Transverse colon (tissue), 4 donors: ENCODE results near the gene ABHD15. TPM values are rescaled to one million over a fixed set of nuclear protein-coding genes. Genes with fewer than 3 reads are reported as not detected.

ENCODE experiments used
- DNase-seq: peaks from one replicate; pipeline ENCODE4 v3.0.0-alpha.2; 2019
- H3K27ac ChIP-seq, 4 donors: fragments of 200-600 bp; sonication (generic); 2 replicates each; pipeline ENCODE4 v1.5.1; 2016 to 2018; ENCODE audit warnings: inconsistent platforms in 4 of 4
- H3K27me3 ChIP-seq: fragments of 200-600 bp; sonication (generic); 2 replicates; pipeline ENCODE4 v1.5.1; 2017; ENCODE audit warnings: inconsistent platforms
- H3K36me3 ChIP-seq, 4 donors: fragments of 200-600 bp; sonication (generic); 2 replicates each; pipeline ENCODE4 v1.5.1; 2017 to 2019; ENCODE audit warnings: inconsistent platforms in 4 of 4
- H3K4me1 ChIP-seq, 4 donors: fragments of 200-600 bp; sonication (generic); 2 replicates each; pipeline ENCODE4 v1.5.1; 2017 to 2020; ENCODE audit warnings: inconsistent platforms in 4 of 4
- H3K4me3 ChIP-seq, 4 donors: fragments of 200-600 bp; sonication (generic); 1 replicate in 1 of 4; 2 replicates in 3 of 4; pipeline versions ENCODE4 v1.5.1 to v1.6.1; 2017 to 2019; ENCODE audit warnings: inconsistent platforms in 4 of 4
- H3K9me3 ChIP-seq, 2 donors: fragments of 200-600 bp; sonication (generic); 2 replicates each; pipeline ENCODE4 v1.5.1; 2017 to 2019; ENCODE audit warnings: inconsistent platforms in 2 of 2
- CTCF ChIP-seq, 5 experiments: fragments of 200-600 bp in 3 of 5; fragments of 450-650 bp in 2 of 5; sonication (generic) in 3 of 5; IDR thresholded peaks; 1 replicate in 2 of 5; 2 replicates in 3 of 5; pipeline ENCODE4 v1.5.1; 2016 to 2017; ENCODE audit warnings: antibody characterized with exemption in 5 of 5, inconsistent platforms in 3 of 5, mild to moderate bottlenecking in 2 of 5, moderate library complexity in 1 of 5
- EP300 ChIP-seq: sonication (generic); formaldehyde crosslinking; IDR thresholded peaks from one replicate; pipeline ENCODE4 v1.6.1; 2017; ENCODE audit warnings: antibody characterized with exemption, low read depth
- POLR2A ChIP-seq: fragments of 450-650 bp; IDR thresholded peaks from one replicate; pipeline ENCODE4 v1.6.1; 2016; ENCODE audit warnings: antibody characterized with exemption, mild to moderate bottlenecking, moderate library complexity
- POLR2AphosphoS5 ChIP-seq, 3 donors: sonication (generic); formaldehyde crosslinking; IDR thresholded peaks; one replicate each; pipeline ENCODE4 v1.6.1; 2016; ENCODE audit warnings: antibody characterized with exemption in 3 of 3
- WGBS, 2 donors: methylation state at CpG; one replicate each; pipeline ENCODE4 v1.1.5; 2018; ENCODE audit warnings: low coverage in 1 of 2; 5-methylcytosine and 5-hydroxymethylcytosine counted together
- in situ Hi-C, 4 donors: fragments of 200-750 bp; cut with MboI; loops; one replicate each; pipeline versions ENCODE4 v1.15.0 to v1.15.1; 2017; ENCODE audit warnings: low sequenced_read_pairs in 3 of 4, low pct_ligation_motif_present in 1 of 4, low pct_unique_long_range_greater_than_20kb in 1 of 4
- intact Hi-C: fragments of 100-400 bp; cut with DNase I; formaldehyde crosslinking; loops from one replicate; pipeline ENCODE4 v1.15.1; 2023; ENCODE audit warnings: low total_unique reads
- total RNA-seq, 4 donors: library from RNA; depleted of rRNA; stranded (reverse); fragments of >200 nt; gene quantifications; one replicate each; pipeline ENCODE4 v1.1.0, GENCODE V29; 2016

Gene ABHD15
- total RNA-seq, 4 donors from 2014 or later: 18.7 to 38.0 (median 24.6) TPM

GRCh38 chr17:29575511-29576213 lies 8.8 kb upstream of the ABHD15 start:
- no peak overlapping the region for H3K4me3 ChIP-seq
- H3K36me3 ChIP-seq: peaks cover 0 to 12% (median 4%) of the 10 kb centered on the region in 4 donors
- H3K27ac ChIP-seq: no peak overlapping the region
- 89% methylated on average over 27 of the region's 28 CpGs; no CpG with 5 or more reads in 1 of the 2 donors for WGBS, 2 donors
- H3K27me3 ChIP-seq: no peaks in the 10 kb centered on the region
- no peak for DNase-seq
- intact Hi-C loops: no loop called here
- H3K4me1 ChIP-seq: peaks cover 6 to 36% (median 23%) of the 10 kb centered on the region in 4 donors
- TF ChIP-seq EP300: no peak
- no peak for TF ChIP-seq CTCF (IDR thresholded peaks at IDR 0.05)
- TF ChIP-seq POLR2A: no peak
- TF ChIP-seq POLR2AphosphoS5 (IDR thresholded peaks at IDR 0.05): no peak
- in situ Hi-C loops: no loop called here
- no peaks in the 10 kb centered on the region for H3K9me3 ChIP-seq

- peak; percentile 83 for DNase-seq
- peaks cover 0 to 12% (median 4%) of the 10 kb centered on the region in 4 donors for H3K36me3 ChIP-seq
- intact Hi-C loops (no loop called here), in situ Hi-C loops (no loop called here)
- WGBS, 2 donors: 45% methylated on average over 8 of the region's 17 CpGs; no CpG with 5 or more reads in 1 of the 2 donors
- H3K4me1 ChIP-seq: peaks cover 6 to 43% (median 26%) of the 10 kb centered on the region in 4 donors
- H3K9me3 ChIP-seq: no peaks in the 10 kb centered on the region
- no peak overlapping the region for H3K4me3 ChIP-seq
- peak overlapping the region; percentile 33 to 67 (median 56) for H3K27ac ChIP-seq
- H3K27me3 ChIP-seq: no peaks in the 10 kb centered on the region
- TF ChIP-seq POLR2AphosphoS5 (IDR thresholded peaks at IDR 0.05) (no peak), CTCF (IDR thresholded peaks at IDR 0.05) (peak in 2 of 5 experiments; percentile 32 to 38)
These were observed 8.1 kb upstream of the ABHD15 start for GRCh38 chr17:29574732-29575510.

GRCh38 chr17:29573871-29574731 lies 7.3 kb upstream of the ABHD15 start:
- Histone ChIP-seq H3K36me3 (peaks cover 0 to 12% (median 4%) of the 10 kb centered on the region in 4 donors), H3K27me3 (no peaks in the 10 kb centered on the region), H3K4me3 (no peak overlapping the region), H3K9me3 (no peaks in the 10 kb centered on the region), H3K27ac (peak overlapping the region; percentile 33 to 67 (median 56)), H3K4me1 (peaks cover 9 to 50% (median 32%) of the 10 kb centered on the region in 4 donors)
- peak; percentile 8 for DNase-seq
- in situ Hi-C loops (no loop called here), intact Hi-C loops (no loop called here)
- WGBS, 2 donors: 73 to 75% methylated on average over 4 to 14 of the region's 14 CpGs
- TF ChIP-seq POLR2AphosphoS5 (IDR thresholded peaks at IDR 0.05): no peak
- TF ChIP-seq CTCF (IDR thresholded peaks at IDR 0.05): no peak
- TF ChIP-seq POLR2A: no peak
- no peak for TF ChIP-seq EP300

GRCh38 chr17:29573558-29573869 lies 6.7 kb upstream of the ABHD15 start:
- 86% methylated on average over 6 of the region's 6 CpGs; no CpG with 5 or more reads in 1 of the 2 donors for WGBS, 2 donors
- TF ChIP-seq EP300 (no peak), POLR2AphosphoS5 (IDR thresholded peaks at IDR 0.05) (no peak)
- Histone ChIP-seq H3K27ac (no peak overlapping the region), H3K36me3 (peaks cover 0 to 12% (median 4%) of the 10 kb centered on the region in 4 donors), H3K27me3 (no peaks in the 10 kb centered on the region), H3K9me3 (no peaks in the 10 kb centered on the region), H3K4me3 (no peak overlapping the region), H3K4me1 (peaks cover 10 to 52% (median 35%) of the 10 kb centered on the region in 4 donors)
- in situ Hi-C loops: no loop called here
- DNase-seq: no peak
- intact Hi-C loops: no loop called here
